Spleen (tissue), 11 donors: ENCODE data around the gene SLC7A8. TPM values are rescaled to one million over a fixed set of nuclear protein-coding genes. Genes with fewer than 3 reads are reported as not detected.

Experiments used
- DNase-seq: peaks from one replicate; pipeline ENCODE4 v3.0.0-alpha.2; 2020
- H3K27ac ChIP-seq, 8 donors: fragments of 200-600 bp; sonication (generic) in 7 of 8; 1 replicate in 4 of 8; 2 replicates in 4 of 8; pipeline versions ENCODE4 v1.5.0 to v1.8.0; 2016 to 2021; ENCODE audit warnings: inconsistent platforms in 4 of 8, mild to moderate bottlenecking in 4 of 8, moderate library complexity in 1 of 8
- H3K27me3 ChIP-seq, 7 donors: fragments of 200-600 bp; sonication (generic) in 6 of 7; replicated peaks in 1 of 7; 1 replicate in 4 of 7; 2 replicates in 3 of 7; pipeline versions ENCODE4 v1.5.0 to v1.8.0; 2016 to 2021; ENCODE audit warnings: inconsistent platforms in 3 of 7, mild to moderate bottlenecking in 1 of 7
- H3K36me3 ChIP-seq, 6 donors: fragments of 200-600 bp; sonication (generic) in 5 of 6; 1 replicate in 4 of 6; 2 replicates in 2 of 6; pipeline versions ENCODE4 v1.5.0 to v1.8.0; 2016 to 2021; ENCODE audit warnings: inconsistent platforms in 2 of 6
- H3K4me1 ChIP-seq, 6 donors: fragments of 200-600 bp; sonication (generic) in 5 of 6; 1 replicate in 3 of 6; 2 replicates in 3 of 6; pipeline versions ENCODE4 v1.5.0 to v1.8.0; 2016 to 2021; ENCODE audit warnings: inconsistent platforms in 3 of 6
- H3K4me3 ChIP-seq, 8 donors: fragments of 200-600 bp; sonication (generic) in 7 of 8; 1 replicate in 4 of 8; 2 replicates in 4 of 8; pipeline versions ENCODE4 v1.5.0 to v1.8.0; 2016 to 2021; ENCODE audit warnings: inconsistent platforms in 4 of 8, mild to moderate bottlenecking in 4 of 8, moderate library complexity in 2 of 8
- H3K9me3 ChIP-seq, 8 donors: fragments of 200-600 bp; sonication (generic) in 7 of 8; 1 replicate in 4 of 8; 2 replicates in 4 of 8; pipeline versions ENCODE4 v1.5.0 to v1.8.0; 2016 to 2021; ENCODE audit warnings: inconsistent platforms in 4 of 8
- POLR2A ChIP-seq, 3 donors: fragments of 450-650 bp; IDR thresholded peaks; one replicate each; pipeline ENCODE4 v1.5.1; 2017; ENCODE audit warnings: antibody characterized with exemption in 3 of 3, mild to moderate bottlenecking in 1 of 3
- POLR2AphosphoS5 ChIP-seq, 3 donors: sonication (generic); formaldehyde crosslinking; IDR thresholded peaks; one replicate each; pipeline ENCODE4 v1.5.1; 2017; ENCODE audit warnings: antibody characterized with exemption in 3 of 3
- WGBS, 5 donors: extraction: QIAGEN DNeasy Blood & Tissue Kit in 3 of 5; methylation state at CpG; one replicate each; pipeline versions ENCODE4 v1.1.5 to v1.1.7; 2013 to 2018; 5-methylcytosine and 5-hydroxymethylcytosine counted together
- intact Hi-C: fragments of 100-400 bp; cut with DNase I; formaldehyde crosslinking; loops from one replicate; pipeline ENCODE4 v1.15.0; 2023; ENCODE audit warnings: low total_unique reads
- polyA plus RNA-seq, 3 donors: library from polyadenylated mRNA; stranded (reverse); fragments of 200-250 nt; gene quantifications; one replicate each; pipeline ENCODE4 v1.2.1, GENCODE V29; 2013
- total RNA-seq, 7 donors: library from RNA; depleted of rRNA in 3 of 7; stranded (reverse); fragments of >200 nt in 3 of 7; fragmentation: NEBNext Ultra II Directional in 4 of 7; extraction: Animal tissue kit (Norgen Biotek cat#: 25700) in 4 of 7; gene quantifications; one replicate each; pipeline versions ENCODE4 v1.1.0 to v1.2.1, GENCODE V29; 2016 to 2021
- TF ChIP-seq, protein P1 (sequence below), 11 experiments: fragments of 200-600 bp in 7 of 11; fragments of 450-650 bp in 4 of 11; sonication (generic) in 4 of 11; IDR thresholded peaks in 8 of 11; conservative IDR thresholded peaks in 3 of 11; 1 replicate in 7 of 11; 2 replicates in 4 of 11; pipeline versions ENCODE4 v1.4.0 to v1.8.0; 2016 to 2021; ENCODE audit warnings: antibody characterized with exemption in 11 of 11, inconsistent platforms in 4 of 11, mild to moderate bottlenecking in 1 of 11
- donor health status: healthy with polysubstance abuse.
- donor health status: DM: no; HTN: no; CAD: no; lungs with moderate emphysema.
- donor health status: DM: no; HTN: no; CAD: no.
- donor health status: Bipolar disorder and iron deficiency.
- donor health status: healthy.
- donor health status: DM: no; HTN: no; CAD: no.
- donor health status: DM: yes; HTN: yes; CAD: no.

SLC7A8 gene
- total and polyA plus RNA-seq, 10 donors, result 3.5 to 106 (median 36.7) TPM

DNA sequence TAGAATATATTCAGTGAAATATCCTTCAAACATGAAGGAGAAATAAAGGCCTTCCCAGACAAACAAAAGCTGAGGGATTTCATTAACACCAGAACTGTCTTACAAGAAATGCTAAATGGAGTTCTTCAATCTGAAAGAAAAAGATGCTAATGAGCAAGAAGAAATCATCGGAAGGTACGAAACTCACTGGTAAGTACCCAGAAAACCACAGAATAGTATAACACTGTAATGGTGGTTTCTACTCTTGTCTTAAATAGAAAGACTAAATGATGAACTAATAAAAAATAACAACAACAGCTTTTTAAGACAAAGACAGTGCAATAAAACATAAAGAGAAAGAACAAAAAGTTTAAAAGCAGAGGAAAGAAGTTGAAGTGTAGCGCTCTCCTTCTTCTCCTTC lies 35.6 kb upstream of the SLC7A8 start:
- no peak for DNase-seq
- peaks cover 0 to 10% (median 4%) of the 10 kb centered on the region in 8 donors for H3K9me3 ChIP-seq
- no peaks in the 10 kb centered on the region for H3K4me1 ChIP-seq
- TF ChIP-seq POLR2A (IDR thresholded peaks at IDR 0.05) (no peak), POLR2AphosphoS5 (IDR thresholded peaks at IDR 0.05) (no peak)
- TF ChIP-seq, protein P1, sequence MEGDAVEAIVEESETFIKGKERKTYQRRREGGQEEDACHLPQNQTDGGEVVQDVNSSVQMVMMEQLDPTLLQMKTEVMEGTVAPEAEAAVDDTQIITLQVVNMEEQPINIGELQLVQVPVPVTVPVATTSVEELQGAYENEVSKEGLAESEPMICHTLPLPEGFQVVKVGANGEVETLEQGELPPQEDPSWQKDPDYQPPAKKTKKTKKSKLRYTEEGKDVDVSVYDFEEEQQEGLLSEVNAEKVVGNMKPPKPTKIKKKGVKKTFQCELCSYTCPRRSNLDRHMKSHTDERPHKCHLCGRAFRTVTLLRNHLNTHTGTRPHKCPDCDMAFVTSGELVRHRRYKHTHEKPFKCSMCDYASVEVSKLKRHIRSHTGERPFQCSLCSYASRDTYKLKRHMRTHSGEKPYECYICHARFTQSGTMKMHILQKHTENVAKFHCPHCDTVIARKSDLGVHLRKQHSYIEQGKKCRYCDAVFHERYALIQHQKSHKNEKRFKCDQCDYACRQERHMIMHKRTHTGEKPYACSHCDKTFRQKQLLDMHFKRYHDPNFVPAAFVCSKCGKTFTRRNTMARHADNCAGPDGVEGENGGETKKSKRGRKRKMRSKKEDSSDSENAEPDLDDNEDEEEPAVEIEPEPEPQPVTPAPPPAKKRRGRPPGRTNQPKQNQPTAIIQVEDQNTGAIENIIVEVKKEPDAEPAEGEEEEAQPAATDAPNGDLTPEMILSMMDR (IDR thresholded peaks at IDR 0.05 in 8 of 11, conservative IDR thresholded peaks at IDR 0.05 in 3 of 11), result no peak
- WGBS, 5 donors, result 63 to 79% (median 75%) methylated on average over 3 of the region's 3 CpGs
- no peaks in the 10 kb centered on the region for H3K36me3 ChIP-seq
- intact Hi-C loops, result no loop called here
- H3K27me3 ChIP-seq, result peaks cover 0 to 17% (median 0%) of the 10 kb centered on the region in 7 donors
- H3K4me3 ChIP-seq, result no peak overlapping the region
- H3K27ac ChIP-seq, result no peak overlapping the region

DNA sequence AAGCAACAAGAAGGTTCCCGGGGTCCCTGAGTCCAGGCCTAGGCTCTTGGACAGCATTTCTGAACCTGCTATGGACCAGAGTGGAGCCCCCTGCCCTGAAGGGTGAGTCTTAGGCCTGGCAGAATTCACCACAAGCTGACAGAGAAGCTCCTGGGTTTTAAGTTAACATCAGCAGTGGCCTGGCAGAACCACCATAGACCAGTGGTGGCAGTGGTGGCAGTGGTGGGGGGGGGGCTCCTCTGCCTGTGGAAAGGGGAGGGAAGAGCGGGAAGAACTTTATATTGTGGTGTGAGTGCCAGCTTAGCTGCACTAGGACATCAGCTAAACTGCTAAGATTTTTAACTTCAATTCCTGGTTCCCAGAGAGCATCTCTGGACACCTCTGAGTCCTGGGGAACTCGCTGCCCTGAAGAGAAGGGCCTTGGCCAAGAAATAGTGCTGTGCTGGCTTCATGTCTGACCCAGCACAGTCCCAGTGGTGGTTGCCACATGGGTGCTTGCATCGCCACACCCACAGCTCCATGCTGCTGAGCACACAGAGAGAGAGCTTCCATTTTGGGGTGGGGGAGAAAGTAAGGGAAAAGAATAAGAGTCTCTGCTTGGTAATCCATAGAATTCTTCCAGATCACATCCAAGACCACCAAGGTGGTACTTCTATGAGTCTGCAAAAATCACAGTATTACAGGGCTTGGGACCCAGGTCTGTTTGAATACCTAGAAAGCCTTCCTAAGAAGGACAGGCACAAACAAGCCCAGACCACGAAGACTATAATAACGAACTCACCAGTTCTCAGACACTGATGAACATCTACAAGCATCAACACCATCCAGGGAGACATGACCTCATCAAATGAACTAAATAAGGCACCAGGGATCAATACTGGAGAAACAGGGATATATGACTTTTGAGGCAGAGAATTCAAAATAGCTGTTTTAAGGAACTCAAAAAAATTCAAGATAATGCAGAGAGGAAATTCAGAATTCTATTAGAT lies 33.9 kb upstream of the SLC7A8 start:
- H3K36me3 ChIP-seq, result no peaks in the 10 kb centered on the region
- intact Hi-C loops, result no loop called here
- no peak overlapping the region for H3K4me3 ChIP-seq
- no peaks in the 10 kb centered on the region for H3K4me1 ChIP-seq
- no peak for DNase-seq
- H3K9me3 ChIP-seq, result peaks cover 0 to 10% (median 4%) of the 10 kb centered on the region in 8 donors
- WGBS, 5 donors, result 85 to 95% (median 92%) methylated on average over 6 of the region's 6 CpGs
- H3K27ac ChIP-seq, result no peak overlapping the region
- peaks cover 0 to 17% (median 0%) of the 10 kb centered on the region in 7 donors for H3K27me3 ChIP-seq
- no peak for TF ChIP-seq POLR2A (IDR thresholded peaks at IDR 0.05)
- TF ChIP-seq, protein P1 (IDR thresholded peaks at IDR 0.05 in 8 of 11, conservative IDR thresholded peaks at IDR 0.05 in 3 of 11), result no peak
- TF ChIP-seq POLR2AphosphoS5 (IDR thresholded peaks at IDR 0.05), result no peak

DNA sequence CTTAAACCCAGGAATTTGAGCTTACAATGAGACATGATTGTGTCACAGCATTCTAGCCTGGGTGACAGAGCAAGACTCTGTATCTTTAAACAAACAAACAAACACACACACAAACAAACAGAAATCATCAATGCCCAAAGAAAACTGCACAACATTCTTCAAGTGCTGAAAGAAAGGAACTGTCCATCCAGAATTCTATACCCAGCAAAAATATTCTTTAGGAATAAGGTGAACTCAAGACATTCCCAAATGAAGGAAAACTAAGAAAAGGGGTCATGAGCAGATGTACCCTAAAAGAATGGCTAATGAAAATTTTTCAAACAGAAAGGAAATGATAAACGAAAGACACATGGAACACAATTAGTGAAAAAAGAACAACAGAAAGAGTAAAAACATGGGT lies 32.0 kb upstream of the SLC7A8 start:
- no peak for DNase-seq
- peaks cover 0 to 11% (median 0%) of the 10 kb centered on the region in 7 donors for H3K27me3 ChIP-seq
- no peak for TF ChIP-seq POLR2AphosphoS5 (IDR thresholded peaks at IDR 0.05)
- no peak for TF ChIP-seq POLR2A (IDR thresholded peaks at IDR 0.05)
- TF ChIP-seq, protein P1 (IDR thresholded peaks at IDR 0.05 in 8 of 11, conservative IDR thresholded peaks at IDR 0.05 in 3 of 11), result no peak
- H3K27ac ChIP-seq, result no peak overlapping the region
- H3K4me3 ChIP-seq, result no peak overlapping the region
- WGBS, 5 donors, result 90 to 97% (median 92%) methylated on average over 1 of the region's 1 CpG
- no peaks in the 10 kb centered on the region for H3K36me3 ChIP-seq
- peaks cover 0 to 10% (median 4%) of the 10 kb centered on the region in 8 donors for H3K9me3 ChIP-seq
- intact Hi-C loops, result no loop called here
- no peaks in the 10 kb centered on the region for H3K4me1 ChIP-seq
